IMR-90 (cell line): ENCODE results near the gene AJAP1. TPM values are rescaled to one million over a fixed set of nuclear protein-coding genes. Genes with fewer than 3 reads are reported as not detected.

Source experiments
- ATAC-seq: fragments of 200-7000 bp; cut with Tn5 transposase; 2 replicates; pipeline ENCODE4 v1.9.1; 2020; ENCODE audit warnings: low read depth, mild to moderate bottlenecking, moderate library complexity
- BruUV-seq: library from RNA; stranded (reverse); fragments of 400-500 nt; replicated peaks from 2 replicates; lab custom pipeline; 2021; lab: Mats Ljungman, UMichigan
- CTCF ChIA-PET: fragments of 300-600 bp; formaldehyde crosslinking; extraction: SDS; loops from one replicate; lab custom pipeline; 2021; ENCODE audit warnings: antibody characterized with exemption; lab: Yijun Ruan, JAX
- POLR2A ChIA-PET: fragments of 300-600 bp; sonication (Branson Sonifier 250); formaldehyde crosslinking; loops from one replicate; lab custom pipeline; 2022; ENCODE audit warnings: antibody characterized with exemption; ENCODE audit not compliant: unreplicated experiment; lab: Charles Lee
- DNase-seq: peaks from one replicate; pipeline ENCODE4 v3.0.0; 2013
- H2AFZ ChIP-seq: replicated peaks from 2 replicates; pipeline ENCODE3; 2013; ENCODE audit warnings: low read length, mild to moderate bottlenecking; ENCODE audit not compliant: poor library complexity
- H2AK5ac ChIP-seq: 2 replicates; pipeline ENCODE4 v1.6.1; 2013; ENCODE audit warnings: low read depth, low read length, inconsistent platforms
- H2AK9ac ChIP-seq: replicated peaks from 2 replicates; pipeline ENCODE3; 2013; ENCODE audit warnings: mild to moderate bottlenecking, low read depth, low read length, moderate library complexity; ENCODE audit not compliant: poor library complexity
- H2BK120ac ChIP-seq: 2 replicates; pipeline ENCODE4 v1.6.1; 2013; ENCODE audit warnings: low read depth, low read length, inconsistent platforms
- H2BK15ac ChIP-seq: 3 replicates; pipeline ENCODE4 v1.6.1; 2013; ENCODE audit warnings: low read depth, low read length, inconsistent platforms
- H2BK20ac ChIP-seq: 2 replicates; pipeline ENCODE4 v1.6.1; 2013; ENCODE audit warnings: low read depth, mild to moderate bottlenecking, inconsistent platforms, low read length, moderate library complexity
- H2BK5ac ChIP-seq: 2 replicates; pipeline ENCODE4 v1.6.1; 2013; ENCODE audit warnings: mild to moderate bottlenecking, low read depth, low read length, inconsistent platforms; ENCODE audit not compliant: poor library complexity, severe bottlenecking
- H3K14ac ChIP-seq: replicated peaks from 2 replicates; pipeline ENCODE4 v1.6.1; 2013; ENCODE audit warnings: low read depth, low read length, inconsistent platforms
- H3K18ac ChIP-seq: 2 replicates; pipeline ENCODE4 v1.6.1; 2013; ENCODE audit warnings: low read depth, low read length, control low read depth
- H3K23ac ChIP-seq: 2 replicates; pipeline ENCODE4 v1.6.1; 2013; ENCODE audit warnings: low read depth, low read length, inconsistent platforms
- H3K27ac ChIP-seq: 2 replicates; pipeline ENCODE4 v1.5.1; 2013; ENCODE audit warnings: mild to moderate bottlenecking, control low read depth, low read length; ENCODE audit not compliant: insufficient read depth
- H3K27me3 ChIP-seq: 2 replicates; pipeline ENCODE4 v1.6.1; 2013; ENCODE audit warnings: low read length; ENCODE audit not compliant: control insufficient read depth, insufficient read depth
- H3K36me3 ChIP-seq: 2 replicates; pipeline ENCODE4 v1.6.1; 2013; ENCODE audit warnings: low read length, mixed read lengths; ENCODE audit not compliant: control insufficient read depth, insufficient read depth
- H3K4ac ChIP-seq: 2 replicates; pipeline ENCODE4 v1.6.1; 2013; ENCODE audit warnings: low read depth, low read length, inconsistent platforms
- H3K4me1 ChIP-seq: 2 replicates; pipeline ENCODE4 v1.6.1; 2013; ENCODE audit warnings: low read length, mixed read lengths; ENCODE audit not compliant: control insufficient read depth, insufficient read depth
- H3K4me2 ChIP-seq: 2 replicates; pipeline ENCODE4 v1.6.1; 2013; ENCODE audit warnings: low read depth, mild to moderate bottlenecking, control low read depth, low read length, moderate library complexity
- H3K4me3 ChIP-seq: 2 replicates; pipeline ENCODE4 v1.5.1; 2013; ENCODE audit warnings: low read depth, mild to moderate bottlenecking, control low read depth, low read length, moderate library complexity; ENCODE audit not compliant: insufficient read depth
- H3K56ac ChIP-seq: 2 replicates; pipeline ENCODE4 v1.6.1; 2013; ENCODE audit warnings: low read length, inconsistent platforms; ENCODE audit not compliant: insufficient read depth; ENCODE audit errors: extremely low read depth
- H3K79me1 ChIP-seq, 2 experiments: 2 replicates each; pipeline ENCODE4 v1.6.1; 2013; ENCODE audit warnings: low read length in 2 of 2, inconsistent platforms in 1 of 2, low read depth in 1 of 2
- H3K9ac ChIP-seq: 2 replicates; pipeline ENCODE4 v1.6.1; 2013; ENCODE audit warnings: low read depth, low read length, control low read depth
- H3K9me1 ChIP-seq: 2 replicates; pipeline ENCODE4 v1.6.1; 2013; ENCODE audit warnings: low read length, inconsistent platforms; ENCODE audit not compliant: insufficient read depth
- H3K9me3 ChIP-seq: 2 replicates; pipeline ENCODE4 v1.6.1; 2013; ENCODE audit warnings: low read length; ENCODE audit not compliant: control insufficient read depth, insufficient read depth
- H4K20me1 ChIP-seq: 2 replicates; pipeline ENCODE4 v1.6.1; 2013; ENCODE audit warnings: low read length, inconsistent platforms; ENCODE audit not compliant: insufficient read depth
- H4K5ac ChIP-seq: 2 replicates; pipeline ENCODE4 v1.6.1; 2013; ENCODE audit warnings: mild to moderate bottlenecking, low read depth, low read length, control low read depth
- H4K8ac ChIP-seq, 2 experiments: 2 replicates each; pipeline ENCODE4 v1.6.1; 2013; ENCODE audit warnings: low read depth in 2 of 2, low read length in 2 of 2, control low read depth in 1 of 2, inconsistent platforms in 1 of 2
- H4K91ac ChIP-seq: 2 replicates; pipeline ENCODE4 v1.6.1; 2013; ENCODE audit warnings: low read depth, low read length, inconsistent platforms; ENCODE audit not compliant: insufficient read depth
- BHLHE40 ChIP-seq: fragments of 150-350 bp; IDR thresholded peaks from 2 replicates; pipeline ENCODE4 v1.6.1; 2016; ENCODE audit warnings: mild to moderate bottlenecking, low read depth, low read length
- CEBPB ChIP-seq: IDR thresholded peaks from 2 replicates; pipeline ENCODE4 v1.6.1; 2012; ENCODE audit warnings: low read depth, low read length, improper control_type of control experiment
- CHD1 ChIP-seq: IDR thresholded peaks from 2 replicates; pipeline ENCODE4 v1.6.1; 2012; ENCODE audit warnings: low read depth, low read length, improper control_type of control experiment
- CTCF ChIP-seq: conservative IDR thresholded peaks from 2 replicates; pipeline ENCODE4 v1.5.1; 2012; ENCODE audit warnings: mild to moderate bottlenecking, low read depth, low read length, improper control_type of control experiment
- ELK1 ChIP-seq: fragments of 150-350 bp; IDR thresholded peaks from 2 replicates; pipeline ENCODE4 v1.6.1; 2016; ENCODE audit warnings: low read depth, mild to moderate bottlenecking, low read length, moderate library complexity, borderline replicate concordance
- FOS ChIP-seq: fragments of 150-350 bp; IDR thresholded peaks from 2 replicates; pipeline ENCODE4 v1.6.1; 2016; ENCODE audit warnings: low read depth, low read length
- MAFK ChIP-seq: IDR thresholded peaks from 2 replicates; pipeline ENCODE4 v1.6.1; 2012; ENCODE audit warnings: low read depth, low read length, improper control_type of control experiment
- MAZ ChIP-seq: IDR thresholded peaks from 2 replicates; pipeline ENCODE4 v1.6.1; 2012; ENCODE audit warnings: low read depth, mild to moderate bottlenecking, low read length, improper control_type of control experiment, moderate library complexity, borderline replicate concordance
- MXI1 ChIP-seq: IDR thresholded peaks from 2 replicates; pipeline ENCODE4 v1.6.1; 2012; ENCODE audit warnings: low read depth, mild to moderate bottlenecking, low read length, moderate library complexity, borderline replicate concordance
- NFE2L2 ChIP-seq: fragments of 150-350 bp; IDR thresholded peaks from 2 replicates; pipeline ENCODE4 v1.6.1; 2016; ENCODE audit warnings: low read depth, mild to moderate bottlenecking, low read length
- POLR2A ChIP-seq: IDR thresholded peaks from 2 replicates; pipeline ENCODE4 v1.6.1; 2012; ENCODE audit warnings: mild to moderate bottlenecking, low read depth, low read length
- RAD21 ChIP-seq: IDR thresholded peaks from 2 replicates; pipeline ENCODE4 v1.6.1; 2012; ENCODE audit warnings: low read length, improper control_type of control experiment
- RFX5 ChIP-seq: IDR thresholded peaks from 2 replicates; pipeline ENCODE4 v1.8.0; 2012; ENCODE audit warnings: low read depth, mild to moderate bottlenecking, low read length, moderate library complexity
- SMC3 ChIP-seq: fragments of 150-350 bp; IDR thresholded peaks from 2 replicates; pipeline ENCODE4 v1.6.1; 2016; ENCODE audit warnings: low read depth, mild to moderate bottlenecking, antibody characterized with exemption, low read length, moderate library complexity
- USF2 ChIP-seq: fragments of 150-350 bp; IDR thresholded peaks from 2 replicates; pipeline ENCODE4 v1.6.1; 2017; ENCODE audit warnings: mild to moderate bottlenecking, antibody characterized with exemption, low read length, low read depth
- WGBS, 2 experiments: methylation state at CpG; one replicate each; pipeline versions ENCODE4 v1.1.5 to v1.1.7; 2013; ENCODE audit warnings: missing lambda C conversion rate in 2 of 2; ENCODE audit not compliant: insufficient read length in 1 of 2; ENCODE audit errors: extremely low coverage in 2 of 2; 5-methylcytosine and 5-hydroxymethylcytosine counted together
- dilution Hi-C: fragments of 300-500 bp; cut with HindIII; formaldehyde crosslinking; loops from one replicate; pipeline ENCODE4 v1.14.3; 2018; ENCODE audit warnings: low sequenced_read_pairs; ENCODE audit not compliant: unreplicated experiment
- in situ Hi-C: fragments of 300-500 bp; cut with MboI; formaldehyde crosslinking; loops from 3 replicates; pipeline ENCODE4 v1.14.3; 2019; ENCODE audit warnings: low sequenced_read_pairs, inconsistent platforms, mixed read lengths
- intact Hi-C: fragments of 100-400 bp; cut with micrococcal nuclease; formaldehyde crosslinking; loops from 2 replicates; pipeline ENCODE4 v1.10.0; 2022
- polyA plus RNA-seq, 3 experiments: library from polyadenylated mRNA; depleted of rRNA; stranded (reverse); fragments of >200 nt; gene quantifications; 2 replicates each; pipeline ENCODE4 v1.2.3, GENCODE V29; 2012; ENCODE audit warnings: low replicate concordance in 1 of 3
- total RNA-seq: library from RNA; depleted of rRNA; stranded (reverse); fragments of >200 nt; gene quantifications from 2 replicates; pipeline ENCODE4 v1.2.3, GENCODE V29; 2012

The AJAP1 gene
- total and polyA plus RNA-seq, 2 of the 4 experiments (the other 2 are of a cell fraction), result under 0.01 to 0.02 TPM

GRCh38 chr1:4626061-4626460, 28.3 kb upstream of the AJAP1 start:
- Histone ChIP-seq H3K4me1 (no peaks in the 10 kb centered on the region), H2AK9ac (no peak overlapping the region), H3K27me3 (no peaks in the 10 kb centered on the region), H3K14ac (no peak overlapping the region), H3K18ac (no peak overlapping the region), H4K5ac (no peak overlapping the region), H4K20me1 (no peaks in the 10 kb centered on the region), H3K9me3 (peaks cover 62% of the 10 kb centered on the region), H2AK5ac (no peak overlapping the region), H3K4me2 (no peak overlapping the region), H2BK120ac (no peak overlapping the region), H3K56ac (no peak overlapping the region), H2BK20ac (no peak overlapping the region), H3K4me3 (no peak overlapping the region), H2AFZ (no peak overlapping the region), H3K4ac (no peak overlapping the region), H3K36me3 (no peaks in the 10 kb centered on the region), H2BK5ac (no peak overlapping the region), H3K79me1 (no peaks in the 10 kb centered on the region), H4K91ac (no peak overlapping the region), H4K8ac (no peak overlapping the region), H3K9ac (no peak overlapping the region), H3K27ac (no peak overlapping the region), H3K23ac (no peak overlapping the region), H3K9me1 (no peaks in the 10 kb centered on the region), H2BK15ac (no peak overlapping the region)
- dilution Hi-C loops (no loop called here), in situ Hi-C loops (no loop called here), intact Hi-C loops (no loop called here)
- ATAC-seq (no peak), DNase-seq (no peak)
- WGBS, 2 experiments, result 61% methylated on average over 9 of the region's 13 CpGs; no CpG with 5 or more reads in 1 of the 2 experiments
- TF ChIP-seq MAZ, result no peak
- no peak for TF ChIP-seq MAFK
- TF ChIP-seq ELK1, result no peak
- no peak for TF ChIP-seq USF2
- no peak for TF ChIP-seq POLR2A
- no peak for TF ChIP-seq RAD21
- no peak for TF ChIP-seq CEBPB
- TF ChIP-seq NFE2L2, result no peak
- TF ChIP-seq RFX5, result no peak
- TF ChIP-seq CTCF, result no peak
- TF ChIP-seq FOS, result no peak
- no peak for TF ChIP-seq CHD1
- no peak for TF ChIP-seq BHLHE40
- no peak for TF ChIP-seq MXI1
- TF ChIP-seq SMC3, result no peak
- CTCF ChIA-PET, result no interaction called here
- no TSS peak for BruUV-seq
- POLR2A ChIA-PET, result no interaction called here
